Measurements from ENCODE around the gene TRO.

The TRO gene

DNA sequence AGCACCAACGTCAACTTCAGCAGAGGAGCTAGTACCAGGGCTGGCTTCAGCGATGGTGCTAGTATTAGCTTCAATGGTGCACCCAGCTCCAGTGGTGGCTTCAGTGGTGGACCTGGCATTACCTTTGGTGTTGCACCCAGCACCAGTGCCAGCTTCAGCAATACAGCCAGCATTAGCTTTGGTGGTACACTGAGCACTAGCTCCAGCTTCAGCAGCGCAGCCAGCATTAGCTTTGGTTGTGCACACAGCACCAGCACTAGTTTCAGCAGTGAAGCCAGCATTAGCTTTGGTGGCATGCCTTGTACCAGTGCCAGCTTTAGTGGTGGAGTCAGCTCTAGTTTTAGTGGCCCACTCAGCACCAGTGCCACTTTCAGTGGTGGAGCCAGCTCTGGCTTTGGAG is 8.3 kb downstream of the TRO start:
- Histone ChIP-seq H3K36me3 (ENCODE audit: low read depth) (no peaks in the 10 kb centered on the region), H3K4me3 (ENCODE audit: severe bottlenecking) (no peak overlapping the region), H3K9me3 (ENCODE audit: severe bottlenecking) (no peaks in the 10 kb centered on the region), H3K27ac (ENCODE audit: poor library complexity, severe bottlenecking) (no peak overlapping the region), H3K4me1 (ENCODE audit: insufficient read depth, poor library complexity, severe bottlenecking) (no peaks in the 10 kb centered on the region), H3K27me3 (ENCODE audit: insufficient read depth, poor library complexity, severe bottlenecking) (no peaks in the 10 kb centered on the region)
- DNase-seq (ENCODE audit: low spot score) (no peak), ATAC-seq (ENCODE audit: low read depth) (no peak)
- TF ChIP-seq, protein P1, sequence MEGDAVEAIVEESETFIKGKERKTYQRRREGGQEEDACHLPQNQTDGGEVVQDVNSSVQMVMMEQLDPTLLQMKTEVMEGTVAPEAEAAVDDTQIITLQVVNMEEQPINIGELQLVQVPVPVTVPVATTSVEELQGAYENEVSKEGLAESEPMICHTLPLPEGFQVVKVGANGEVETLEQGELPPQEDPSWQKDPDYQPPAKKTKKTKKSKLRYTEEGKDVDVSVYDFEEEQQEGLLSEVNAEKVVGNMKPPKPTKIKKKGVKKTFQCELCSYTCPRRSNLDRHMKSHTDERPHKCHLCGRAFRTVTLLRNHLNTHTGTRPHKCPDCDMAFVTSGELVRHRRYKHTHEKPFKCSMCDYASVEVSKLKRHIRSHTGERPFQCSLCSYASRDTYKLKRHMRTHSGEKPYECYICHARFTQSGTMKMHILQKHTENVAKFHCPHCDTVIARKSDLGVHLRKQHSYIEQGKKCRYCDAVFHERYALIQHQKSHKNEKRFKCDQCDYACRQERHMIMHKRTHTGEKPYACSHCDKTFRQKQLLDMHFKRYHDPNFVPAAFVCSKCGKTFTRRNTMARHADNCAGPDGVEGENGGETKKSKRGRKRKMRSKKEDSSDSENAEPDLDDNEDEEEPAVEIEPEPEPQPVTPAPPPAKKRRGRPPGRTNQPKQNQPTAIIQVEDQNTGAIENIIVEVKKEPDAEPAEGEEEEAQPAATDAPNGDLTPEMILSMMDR (IDR thresholded peaks at IDR 0.05; ENCODE audit: poor library complexity, severe bottlenecking) = no peak

DNA sequence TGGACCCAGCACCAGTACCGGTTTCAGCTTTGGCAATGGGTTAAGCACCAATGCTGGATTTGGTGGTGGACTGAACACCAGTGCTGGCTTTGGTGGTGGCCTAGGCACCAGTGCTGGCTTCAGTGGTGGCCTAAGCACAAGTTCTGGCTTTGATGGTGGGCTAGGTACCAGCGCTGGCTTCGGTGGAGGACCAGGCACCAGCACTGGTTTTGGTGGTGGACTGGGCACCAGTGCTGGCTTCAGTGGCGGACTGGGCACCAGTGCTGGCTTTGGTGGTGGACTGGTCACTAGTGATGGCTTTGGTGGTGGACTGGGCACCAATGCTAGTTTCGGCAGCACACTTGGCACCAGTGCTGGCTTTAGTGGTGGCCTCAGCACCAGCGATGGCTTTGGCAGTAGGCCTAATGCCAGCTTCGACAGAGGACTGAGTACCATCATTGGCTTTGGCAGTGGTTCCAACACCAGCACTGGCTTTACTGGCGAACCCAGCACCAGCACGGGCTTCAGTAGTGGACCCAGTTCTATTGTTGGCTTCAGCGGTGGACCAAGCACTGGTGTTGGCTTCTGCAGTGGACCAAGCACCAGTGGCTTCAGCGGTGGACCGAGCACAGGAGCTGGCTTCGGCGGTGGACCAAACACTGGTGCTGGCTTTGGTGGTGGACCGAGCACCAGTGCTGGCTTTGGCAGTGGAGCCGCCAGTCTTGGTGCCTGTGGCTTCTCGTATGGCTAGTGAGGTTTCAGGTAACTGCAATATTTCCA is 9.8 kb downstream of the TRO start:
- H3K9me3 ChIP-seq (ENCODE audit: severe bottlenecking) = no peaks in the 10 kb centered on the region
- H3K4me3 ChIP-seq (ENCODE audit: severe bottlenecking) = no peak overlapping the region
- DNase-seq (ENCODE audit: low spot score) = no peak
- no peak for ATAC-seq (ENCODE audit: low read depth)
- H3K27ac ChIP-seq (ENCODE audit: poor library complexity, severe bottlenecking) = no peak overlapping the region
- TF ChIP-seq, protein P1 (IDR thresholded peaks at IDR 0.05; ENCODE audit: poor library complexity, severe bottlenecking) = no peak
- no peaks in the 10 kb centered on the region for H3K4me1 ChIP-seq (ENCODE audit: insufficient read depth, poor library complexity, severe bottlenecking)
- no peaks in the 10 kb centered on the region for H3K36me3 ChIP-seq (ENCODE audit: low read depth)
- H3K27me3 ChIP-seq (ENCODE audit: insufficient read depth, poor library complexity, severe bottlenecking) = no peaks in the 10 kb centered on the region

DNA sequence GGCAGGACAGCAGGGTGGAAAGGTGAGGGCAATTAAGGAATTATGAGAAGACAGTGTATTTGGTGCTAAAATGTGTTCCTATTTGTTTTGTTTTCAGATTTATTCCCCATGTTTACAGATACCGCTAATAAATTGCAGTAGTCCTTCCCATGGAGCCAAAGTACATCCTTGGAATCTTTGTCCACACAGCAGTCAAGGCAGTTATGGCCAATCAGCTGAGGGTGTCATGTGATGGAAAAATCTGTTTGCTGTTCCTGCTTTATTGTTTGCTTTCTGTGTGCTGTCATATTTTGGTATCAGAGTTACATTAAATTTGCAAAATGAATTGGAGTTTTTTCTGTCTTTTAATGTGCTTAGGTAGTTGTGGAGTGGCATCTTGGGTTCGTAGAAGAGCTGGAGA is 10.5 kb downstream of the TRO start:
- no peak for ATAC-seq (ENCODE audit: low read depth)
- no peaks in the 10 kb centered on the region for H3K36me3 ChIP-seq (ENCODE audit: low read depth)
- no peaks in the 10 kb centered on the region for H3K4me1 ChIP-seq (ENCODE audit: insufficient read depth, poor library complexity, severe bottlenecking)
- no peaks in the 10 kb centered on the region for H3K9me3 ChIP-seq (ENCODE audit: severe bottlenecking)
- no peak for DNase-seq (ENCODE audit: low spot score)
- no peaks in the 10 kb centered on the region for H3K27me3 ChIP-seq (ENCODE audit: insufficient read depth, poor library complexity, severe bottlenecking)
- no peak overlapping the region for H3K27ac ChIP-seq (ENCODE audit: poor library complexity, severe bottlenecking)
- TF ChIP-seq, protein P1 (IDR thresholded peaks at IDR 0.05; ENCODE audit: poor library complexity, severe bottlenecking) = no peak
- H3K4me3 ChIP-seq (ENCODE audit: severe bottlenecking) = no peak overlapping the region

DNA sequence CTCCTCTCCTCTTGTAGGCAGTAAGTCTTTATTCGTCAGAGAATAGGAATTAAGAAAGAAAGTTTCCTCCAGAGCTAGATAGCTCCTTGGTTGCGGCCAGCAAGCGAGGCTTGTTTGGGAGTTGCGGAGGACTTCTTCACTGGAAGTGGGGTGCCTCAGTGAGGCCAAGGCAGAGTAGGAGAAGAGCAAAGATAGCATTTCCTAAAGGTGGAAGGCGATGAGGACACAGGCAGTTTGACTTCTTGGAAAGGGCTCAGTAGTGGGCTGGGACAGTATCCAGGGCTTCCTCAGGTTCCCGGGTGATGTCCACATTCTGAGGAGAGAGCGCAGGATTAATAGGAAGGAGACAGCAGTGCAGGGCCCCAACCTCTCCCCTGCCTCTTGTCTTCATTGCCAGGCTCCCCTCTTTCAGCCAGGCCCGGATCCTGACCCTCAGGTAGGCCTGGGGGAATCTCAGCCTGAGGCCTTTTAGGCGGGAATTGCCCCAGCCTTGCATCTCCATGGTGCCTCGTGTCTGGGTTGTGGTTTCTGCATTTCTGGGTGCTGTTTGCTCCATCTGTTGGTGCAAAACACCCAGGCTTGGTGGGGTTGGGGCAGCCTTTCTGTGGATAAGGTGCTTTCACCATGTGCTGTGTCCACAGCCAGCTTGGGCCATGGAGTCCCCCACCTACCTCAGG is 12.7 kb downstream of the TRO start:
- TF ChIP-seq, protein P1 (IDR thresholded peaks at IDR 0.05; ENCODE audit: poor library complexity, severe bottlenecking) = no peak

DNA sequence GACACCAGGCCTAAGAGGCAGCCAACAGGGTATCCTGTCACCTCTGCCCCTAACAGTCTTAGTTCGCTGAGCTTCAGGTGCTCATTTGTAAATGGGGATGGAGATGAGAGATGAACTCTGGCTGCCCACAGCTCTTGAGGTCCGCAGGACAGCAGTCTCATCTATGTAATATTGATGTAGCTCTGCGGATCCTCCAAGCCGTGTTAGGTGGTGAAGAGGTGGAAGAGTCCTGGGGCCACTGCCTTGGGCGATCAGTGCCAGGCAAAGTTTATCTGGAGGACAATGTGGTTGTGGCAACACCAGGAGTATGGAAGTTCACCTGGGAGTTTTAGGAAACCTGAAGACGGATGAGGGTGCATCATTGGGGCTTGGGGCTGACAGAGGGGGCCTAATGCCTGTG is 13.4 kb downstream of the TRO start:
- no peaks in the 10 kb centered on the region for H3K36me3 ChIP-seq (ENCODE audit: low read depth)
- TF ChIP-seq, protein P1 (IDR thresholded peaks at IDR 0.05; ENCODE audit: poor library complexity, severe bottlenecking) = no peak
- H3K4me3 ChIP-seq (ENCODE audit: severe bottlenecking) = no peak overlapping the region
- no peaks in the 10 kb centered on the region for H3K4me1 ChIP-seq (ENCODE audit: insufficient read depth, poor library complexity, severe bottlenecking)
- ATAC-seq (ENCODE audit: low read depth) (no peak), DNase-seq (ENCODE audit: low spot score) (no peak)
- no peaks in the 10 kb centered on the region for H3K9me3 ChIP-seq (ENCODE audit: severe bottlenecking)
- no peak overlapping the region for H3K27ac ChIP-seq (ENCODE audit: poor library complexity, severe bottlenecking)
- no peaks in the 10 kb centered on the region for H3K27me3 ChIP-seq (ENCODE audit: insufficient read depth, poor library complexity, severe bottlenecking)

More for the DNA sequence above, 12.7 kb downstream of the TRO start:
- H3K27me3 ChIP-seq (ENCODE audit: insufficient read depth, poor library complexity, severe bottlenecking) = no peaks in the 10 kb centered on the region
- no peaks in the 10 kb centered on the region for H3K9me3 ChIP-seq (ENCODE audit: severe bottlenecking)
- ATAC-seq (ENCODE audit: low read depth) (no peak), DNase-seq (ENCODE audit: low spot score) (no peak)
- H3K4me3 ChIP-seq (ENCODE audit: severe bottlenecking) = no peak overlapping the region
- no peak overlapping the region for H3K27ac ChIP-seq (ENCODE audit: poor library complexity, severe bottlenecking)
- H3K36me3 ChIP-seq (ENCODE audit: low read depth) = no peaks in the 10 kb centered on the region
- H3K4me1 ChIP-seq (ENCODE audit: insufficient read depth, poor library complexity, severe bottlenecking) = no peaks in the 10 kb centered on the region

Data from RWPE2 (cell line).